IMR-90 (cell line): Measurements from ENCODE around the gene ARMC9. TPM values are rescaled to one million over a fixed set of nuclear protein-coding genes. Genes with fewer than 3 reads are reported as not detected.

ENCODE experiments used
- ATAC-seq: fragments of 200-7000 bp; cut with Tn5 transposase; 2 replicates; pipeline ENCODE4 v1.9.1; 2020; ENCODE audit warnings: low read depth, mild to moderate bottlenecking, moderate library complexity
- BruUV-seq: library from RNA; stranded (reverse); fragments of 400-500 nt; replicated peaks from 2 replicates; lab custom pipeline; 2021; lab: Mats Ljungman, UMichigan
- CTCF ChIA-PET: fragments of 300-600 bp; formaldehyde crosslinking; extraction: SDS; loops from one replicate; lab custom pipeline; 2021; ENCODE audit warnings: antibody characterized with exemption; lab: Yijun Ruan, JAX
- POLR2A ChIA-PET: fragments of 300-600 bp; sonication (Branson Sonifier 250); formaldehyde crosslinking; loops from one replicate; lab custom pipeline; 2022; ENCODE audit warnings: antibody characterized with exemption; ENCODE audit not compliant: unreplicated experiment; lab: Charles Lee
- DNase-seq: peaks from one replicate; pipeline ENCODE4 v3.0.0; 2013
- H2AFZ ChIP-seq: replicated peaks from 2 replicates; pipeline ENCODE3; 2013; ENCODE audit warnings: low read length, mild to moderate bottlenecking; ENCODE audit not compliant: poor library complexity
- H2AK5ac ChIP-seq: 2 replicates; pipeline ENCODE4 v1.6.1; 2013; ENCODE audit warnings: low read depth, low read length, inconsistent platforms
- H2AK9ac ChIP-seq: replicated peaks from 2 replicates; pipeline ENCODE3; 2013; ENCODE audit warnings: mild to moderate bottlenecking, low read depth, low read length, moderate library complexity; ENCODE audit not compliant: poor library complexity
- H2BK120ac ChIP-seq: 2 replicates; pipeline ENCODE4 v1.6.1; 2013; ENCODE audit warnings: low read depth, low read length, inconsistent platforms
- H2BK15ac ChIP-seq: 3 replicates; pipeline ENCODE4 v1.6.1; 2013; ENCODE audit warnings: low read depth, low read length, inconsistent platforms
- H2BK20ac ChIP-seq: 2 replicates; pipeline ENCODE4 v1.6.1; 2013; ENCODE audit warnings: low read depth, mild to moderate bottlenecking, inconsistent platforms, low read length, moderate library complexity
- H2BK5ac ChIP-seq: 2 replicates; pipeline ENCODE4 v1.6.1; 2013; ENCODE audit warnings: mild to moderate bottlenecking, low read depth, low read length, inconsistent platforms; ENCODE audit not compliant: poor library complexity, severe bottlenecking
- H3K14ac ChIP-seq: replicated peaks from 2 replicates; pipeline ENCODE4 v1.6.1; 2013; ENCODE audit warnings: low read depth, low read length, inconsistent platforms
- H3K18ac ChIP-seq: 2 replicates; pipeline ENCODE4 v1.6.1; 2013; ENCODE audit warnings: low read depth, low read length, control low read depth
- H3K23ac ChIP-seq: 2 replicates; pipeline ENCODE4 v1.6.1; 2013; ENCODE audit warnings: low read depth, low read length, inconsistent platforms
- H3K27ac ChIP-seq: 2 replicates; pipeline ENCODE4 v1.5.1; 2013; ENCODE audit warnings: mild to moderate bottlenecking, control low read depth, low read length; ENCODE audit not compliant: insufficient read depth
- H3K27me3 ChIP-seq: 2 replicates; pipeline ENCODE4 v1.6.1; 2013; ENCODE audit warnings: low read length; ENCODE audit not compliant: control insufficient read depth, insufficient read depth
- H3K36me3 ChIP-seq: 2 replicates; pipeline ENCODE4 v1.6.1; 2013; ENCODE audit warnings: low read length, mixed read lengths; ENCODE audit not compliant: control insufficient read depth, insufficient read depth
- H3K4ac ChIP-seq: 2 replicates; pipeline ENCODE4 v1.6.1; 2013; ENCODE audit warnings: low read depth, low read length, inconsistent platforms
- H3K4me1 ChIP-seq: 2 replicates; pipeline ENCODE4 v1.6.1; 2013; ENCODE audit warnings: low read length, mixed read lengths; ENCODE audit not compliant: control insufficient read depth, insufficient read depth
- H3K4me2 ChIP-seq: 2 replicates; pipeline ENCODE4 v1.6.1; 2013; ENCODE audit warnings: low read depth, mild to moderate bottlenecking, control low read depth, low read length, moderate library complexity
- H3K4me3 ChIP-seq: 2 replicates; pipeline ENCODE4 v1.5.1; 2013; ENCODE audit warnings: low read depth, mild to moderate bottlenecking, control low read depth, low read length, moderate library complexity; ENCODE audit not compliant: insufficient read depth
- H3K56ac ChIP-seq: 2 replicates; pipeline ENCODE4 v1.6.1; 2013; ENCODE audit warnings: low read length, inconsistent platforms; ENCODE audit not compliant: insufficient read depth; ENCODE audit errors: extremely low read depth
- H3K79me1 ChIP-seq, 2 experiments: 2 replicates each; pipeline ENCODE4 v1.6.1; 2013; ENCODE audit warnings: low read length in 2 of 2, inconsistent platforms in 1 of 2, low read depth in 1 of 2
- H3K9ac ChIP-seq: 2 replicates; pipeline ENCODE4 v1.6.1; 2013; ENCODE audit warnings: low read depth, low read length, control low read depth
- H3K9me1 ChIP-seq: 2 replicates; pipeline ENCODE4 v1.6.1; 2013; ENCODE audit warnings: low read length, inconsistent platforms; ENCODE audit not compliant: insufficient read depth
- H3K9me3 ChIP-seq: 2 replicates; pipeline ENCODE4 v1.6.1; 2013; ENCODE audit warnings: low read length; ENCODE audit not compliant: control insufficient read depth, insufficient read depth
- H4K20me1 ChIP-seq: 2 replicates; pipeline ENCODE4 v1.6.1; 2013; ENCODE audit warnings: low read length, inconsistent platforms; ENCODE audit not compliant: insufficient read depth
- H4K5ac ChIP-seq: 2 replicates; pipeline ENCODE4 v1.6.1; 2013; ENCODE audit warnings: mild to moderate bottlenecking, low read depth, low read length, control low read depth
- H4K8ac ChIP-seq, 2 experiments: 2 replicates each; pipeline ENCODE4 v1.6.1; 2013; ENCODE audit warnings: low read depth in 2 of 2, low read length in 2 of 2, control low read depth in 1 of 2, inconsistent platforms in 1 of 2
- H4K91ac ChIP-seq: 2 replicates; pipeline ENCODE4 v1.6.1; 2013; ENCODE audit warnings: low read depth, low read length, inconsistent platforms; ENCODE audit not compliant: insufficient read depth
- BHLHE40 ChIP-seq: fragments of 150-350 bp; IDR thresholded peaks from 2 replicates; pipeline ENCODE4 v1.6.1; 2016; ENCODE audit warnings: mild to moderate bottlenecking, low read depth, low read length
- CEBPB ChIP-seq: IDR thresholded peaks from 2 replicates; pipeline ENCODE4 v1.6.1; 2012; ENCODE audit warnings: low read depth, low read length, improper control_type of control experiment
- CHD1 ChIP-seq: IDR thresholded peaks from 2 replicates; pipeline ENCODE4 v1.6.1; 2012; ENCODE audit warnings: low read depth, low read length, improper control_type of control experiment
- FOS ChIP-seq: fragments of 150-350 bp; IDR thresholded peaks from 2 replicates; pipeline ENCODE4 v1.6.1; 2016; ENCODE audit warnings: low read depth, low read length
- MAFK ChIP-seq: IDR thresholded peaks from 2 replicates; pipeline ENCODE4 v1.6.1; 2012; ENCODE audit warnings: low read depth, low read length, improper control_type of control experiment
- MAZ ChIP-seq: IDR thresholded peaks from 2 replicates; pipeline ENCODE4 v1.6.1; 2012; ENCODE audit warnings: low read depth, mild to moderate bottlenecking, low read length, improper control_type of control experiment, moderate library complexity, borderline replicate concordance
- MXI1 ChIP-seq: IDR thresholded peaks from 2 replicates; pipeline ENCODE4 v1.6.1; 2012; ENCODE audit warnings: low read depth, mild to moderate bottlenecking, low read length, moderate library complexity, borderline replicate concordance
- NFE2L2 ChIP-seq: fragments of 150-350 bp; IDR thresholded peaks from 2 replicates; pipeline ENCODE4 v1.6.1; 2016; ENCODE audit warnings: low read depth, mild to moderate bottlenecking, low read length
- RAD21 ChIP-seq: IDR thresholded peaks from 2 replicates; pipeline ENCODE4 v1.6.1; 2012; ENCODE audit warnings: low read length, improper control_type of control experiment
- RCOR1 ChIP-seq: IDR thresholded peaks from 2 replicates; pipeline ENCODE4 v1.6.1; 2012; ENCODE audit warnings: mild to moderate bottlenecking, low read length, improper control_type of control experiment; ENCODE audit not compliant: insufficient replicate concordance
- RFX5 ChIP-seq: IDR thresholded peaks from 2 replicates; pipeline ENCODE4 v1.8.0; 2012; ENCODE audit warnings: low read depth, mild to moderate bottlenecking, low read length, moderate library complexity
- SMC3 ChIP-seq: fragments of 150-350 bp; IDR thresholded peaks from 2 replicates; pipeline ENCODE4 v1.6.1; 2016; ENCODE audit warnings: low read depth, mild to moderate bottlenecking, antibody characterized with exemption, low read length, moderate library complexity
- WGBS, 2 experiments: methylation state at CpG; one replicate each; pipeline versions ENCODE4 v1.1.5 to v1.1.7; 2013; ENCODE audit warnings: missing lambda C conversion rate in 2 of 2; ENCODE audit not compliant: insufficient read length in 1 of 2; ENCODE audit errors: extremely low coverage in 2 of 2; 5-methylcytosine and 5-hydroxymethylcytosine counted together
- dilution Hi-C: fragments of 300-500 bp; cut with HindIII; formaldehyde crosslinking; loops from one replicate; pipeline ENCODE4 v1.14.3; 2018; ENCODE audit warnings: low sequenced_read_pairs; ENCODE audit not compliant: unreplicated experiment
- in situ Hi-C: fragments of 300-500 bp; cut with MboI; formaldehyde crosslinking; loops from 3 replicates; pipeline ENCODE4 v1.14.3; 2019; ENCODE audit warnings: low sequenced_read_pairs, inconsistent platforms, mixed read lengths
- intact Hi-C: fragments of 100-400 bp; cut with micrococcal nuclease; formaldehyde crosslinking; loops from 2 replicates; pipeline ENCODE4 v1.10.0; 2022
- polyA plus RNA-seq, 3 experiments: library from polyadenylated mRNA; depleted of rRNA; stranded (reverse); fragments of >200 nt; gene quantifications; 2 replicates each; pipeline ENCODE4 v1.2.3, GENCODE V29; 2012; ENCODE audit warnings: low replicate concordance in 1 of 3
- total RNA-seq: library from RNA; depleted of rRNA; stranded (reverse); fragments of >200 nt; gene quantifications from 2 replicates; pipeline ENCODE4 v1.2.3, GENCODE V29; 2012
- TF ChIP-seq, protein P1 (sequence below): fragments of 150-350 bp; IDR thresholded peaks from 2 replicates; pipeline ENCODE4 v1.6.1; 2017; ENCODE audit warnings: mild to moderate bottlenecking, antibody characterized with exemption, low read length, low read depth
- TF ChIP-seq, protein P2 (sequence below): fragments of 150-350 bp; IDR thresholded peaks from 2 replicates; pipeline ENCODE4 v1.6.1; 2016; ENCODE audit warnings: low read depth, mild to moderate bottlenecking, low read length, moderate library complexity, borderline replicate concordance

Gene ARMC9
- total and polyA plus RNA-seq, 2 of the 4 experiments (the other 2 are of a cell fraction) = 36.0 to 46.6 TPM

DNA sequence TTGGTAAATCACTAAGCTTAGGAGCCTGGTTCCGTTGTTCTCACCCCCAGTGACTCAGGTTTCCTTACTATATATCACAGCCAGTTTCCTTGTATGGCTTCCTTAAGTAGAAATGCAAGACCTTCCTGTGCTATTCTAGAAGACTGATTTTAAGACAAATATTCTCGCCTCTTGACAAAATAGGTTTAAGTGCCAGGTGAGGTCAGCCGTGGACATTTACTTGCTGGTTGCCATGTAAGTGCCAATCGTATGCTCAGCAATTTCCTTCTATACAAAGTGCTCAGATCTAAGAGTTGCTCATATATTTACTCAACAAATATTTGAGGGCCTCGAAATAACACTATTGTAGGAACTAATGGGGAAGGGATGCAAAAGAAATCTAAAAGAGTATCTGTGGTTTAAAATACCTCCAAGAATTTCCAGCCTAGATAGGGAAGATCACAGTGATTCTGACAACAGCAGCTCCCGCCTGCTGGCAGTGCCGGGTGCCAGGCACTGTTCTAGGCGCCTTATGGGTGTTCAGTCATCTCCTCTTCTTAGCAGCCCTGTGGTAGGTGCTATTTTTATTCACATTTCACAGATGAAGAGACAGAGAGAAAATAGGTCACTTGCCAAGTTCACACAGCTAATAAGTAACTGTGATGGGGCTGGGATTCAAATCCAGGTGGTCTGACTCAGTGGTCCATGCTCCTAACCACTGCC, 101.7 kb downstream of the ARMC9 start (continued):
- TF ChIP-seq NFE2L2 = no peak
- TF ChIP-seq RCOR1 = no peak
- TF ChIP-seq, protein P1, sequence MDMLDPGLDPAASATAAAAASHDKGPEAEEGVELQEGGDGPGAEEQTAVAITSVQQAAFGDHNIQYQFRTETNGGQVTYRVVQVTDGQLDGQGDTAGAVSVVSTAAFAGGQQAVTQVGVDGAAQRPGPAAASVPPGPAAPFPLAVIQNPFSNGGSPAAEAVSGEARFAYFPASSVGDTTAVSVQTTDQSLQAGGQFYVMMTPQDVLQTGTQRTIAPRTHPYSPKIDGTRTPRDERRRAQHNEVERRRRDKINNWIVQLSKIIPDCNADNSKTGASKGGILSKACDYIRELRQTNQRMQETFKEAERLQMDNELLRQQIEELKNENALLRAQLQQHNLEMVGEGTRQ = no peak
- no peak for TF ChIP-seq RAD21

DNA sequence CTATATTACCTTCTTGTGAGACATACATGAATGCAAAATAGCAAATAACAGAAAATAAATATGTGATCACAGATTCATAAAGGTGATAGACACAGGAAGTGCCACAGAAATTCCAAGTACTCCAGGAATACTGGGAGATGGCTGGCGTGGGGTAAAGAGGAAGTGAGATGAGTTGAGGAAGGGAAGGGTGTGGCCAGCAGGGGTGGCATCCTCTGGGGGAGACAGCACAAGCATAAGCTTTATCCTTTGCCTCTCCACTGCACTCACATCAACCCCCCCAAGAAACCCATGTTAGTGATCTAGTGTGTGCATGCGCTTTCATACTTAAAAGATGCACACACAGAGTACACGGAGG, 102.3 kb downstream of the ARMC9 start:
- H3K9me3 ChIP-seq = no peaks in the 10 kb centered on the region
- BruUV-seq = no TSS peak
- H4K8ac ChIP-seq = no peak overlapping the region
- H2BK120ac ChIP-seq = no peak overlapping the region
- H3K27ac ChIP-seq = no peak overlapping the region
- no peaks in the 10 kb centered on the region for H3K9me1 ChIP-seq
- H3K18ac ChIP-seq = no peak overlapping the region
- no peak overlapping the region for H2AFZ ChIP-seq
- no peaks in the 10 kb centered on the region for H3K79me1 ChIP-seq
- H3K56ac ChIP-seq = no peak overlapping the region
- no CpG with 5 or more reads among the region's 3 CpGs for WGBS, 2 experiments
- H2BK20ac ChIP-seq = no peak overlapping the region
- no peak overlapping the region for H4K5ac ChIP-seq
- H3K9ac ChIP-seq = no peak overlapping the region
- H3K4me3 ChIP-seq = no peak overlapping the region
- H3K36me3 ChIP-seq = peaks cover 4% of the 10 kb centered on the region; the same call in 1 of the 2 replicates
- no peak overlapping the region for H3K14ac ChIP-seq
- H2AK9ac ChIP-seq = no peak overlapping the region
- no peak overlapping the region for H3K4me2 ChIP-seq
- H2BK5ac ChIP-seq = no peak overlapping the region
- H4K20me1 ChIP-seq = no peaks in the 10 kb centered on the region
- in situ Hi-C loops (no loop called here), dilution Hi-C loops (no loop called here), intact Hi-C loops (no loop called here)
- CTCF ChIA-PET = no interaction called here
- DNase-seq = no peak
- ATAC-seq = no peak
- H3K27me3 ChIP-seq = no peaks in the 10 kb centered on the region
- H3K23ac ChIP-seq = no peak overlapping the region
- no peak overlapping the region for H3K4ac ChIP-seq
- H4K91ac ChIP-seq = no peak overlapping the region
- H2AK5ac ChIP-seq = no peak overlapping the region
- no peak overlapping the region for H2BK15ac ChIP-seq
- POLR2A ChIA-PET = no interaction called here
- 0 out of 2 replicates have a peak, but pooled peaks cover 2% of the 10 kb centered on the region for H3K4me1 ChIP-seq
- no peak for TF ChIP-seq MXI1
- TF ChIP-seq, protein P2, sequence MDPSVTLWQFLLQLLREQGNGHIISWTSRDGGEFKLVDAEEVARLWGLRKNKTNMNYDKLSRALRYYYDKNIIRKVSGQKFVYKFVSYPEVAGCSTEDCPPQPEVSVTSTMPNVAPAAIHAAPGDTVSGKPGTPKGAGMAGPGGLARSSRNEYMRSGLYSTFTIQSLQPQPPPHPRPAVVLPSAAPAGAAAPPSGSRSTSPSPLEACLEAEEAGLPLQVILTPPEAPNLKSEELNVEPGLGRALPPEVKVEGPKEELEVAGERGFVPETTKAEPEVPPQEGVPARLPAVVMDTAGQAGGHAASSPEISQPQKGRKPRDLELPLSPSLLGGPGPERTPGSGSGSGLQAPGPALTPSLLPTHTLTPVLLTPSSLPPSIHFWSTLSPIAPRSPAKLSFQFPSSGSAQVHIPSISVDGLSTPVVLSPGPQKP = no peak
- no peak for TF ChIP-seq CEBPB
- TF ChIP-seq FOS = no peak
- TF ChIP-seq RAD21 = no peak
- no peak for TF ChIP-seq CHD1
- TF ChIP-seq NFE2L2 = no peak
- TF ChIP-seq RCOR1 = no peak
- TF ChIP-seq MAZ = no peak
- TF ChIP-seq, protein P1 = no peak
- TF ChIP-seq RFX5 = no peak
- TF ChIP-seq BHLHE40 = no peak
- no peak for TF ChIP-seq MAFK
- TF ChIP-seq SMC3 = no peak
